Measurements from ENCODE around the gene TEPSIN.

The TEPSIN gene

DNA sequence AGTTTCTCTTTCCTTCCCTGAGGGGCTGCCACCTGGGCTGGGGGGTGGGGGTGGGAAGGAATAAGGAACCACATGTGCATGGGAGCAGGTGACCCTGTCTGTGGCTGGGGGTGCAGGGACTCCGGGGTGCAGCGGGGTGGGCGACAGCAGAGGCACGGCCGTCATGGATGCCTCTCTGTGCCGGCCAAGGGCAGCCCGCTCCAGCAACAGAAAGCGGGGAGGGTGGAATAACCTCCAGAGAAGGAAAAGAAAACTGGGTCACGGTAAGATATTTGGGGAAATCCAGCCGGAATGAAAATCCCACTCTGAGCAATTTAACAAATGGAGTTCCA lies 4.4 kb upstream of the TEPSIN start:
- TF ChIP-seq EGR1 (IDR thresholded peaks at IDR 0.05) (no peak), FOXM1 (IDR thresholded peaks at IDR 0.05; ENCODE audit: borderline replicate concordance, low read depth) (no peak), TAF1 (IDR thresholded peaks at IDR 0.05; ENCODE audit: low read depth) (no peak), NFIC (IDR thresholded peaks at IDR 0.05) (no peak), CREB1 (IDR thresholded peaks at IDR 0.05; ENCODE audit: low read depth) (no peak), CEBPB (IDR thresholded peaks at IDR 0.05) (no peak), TCF12 (IDR thresholded peaks at IDR 0.05; ENCODE audit: low read depth) (no peak)
- TF ChIP-seq, protein P1, sequence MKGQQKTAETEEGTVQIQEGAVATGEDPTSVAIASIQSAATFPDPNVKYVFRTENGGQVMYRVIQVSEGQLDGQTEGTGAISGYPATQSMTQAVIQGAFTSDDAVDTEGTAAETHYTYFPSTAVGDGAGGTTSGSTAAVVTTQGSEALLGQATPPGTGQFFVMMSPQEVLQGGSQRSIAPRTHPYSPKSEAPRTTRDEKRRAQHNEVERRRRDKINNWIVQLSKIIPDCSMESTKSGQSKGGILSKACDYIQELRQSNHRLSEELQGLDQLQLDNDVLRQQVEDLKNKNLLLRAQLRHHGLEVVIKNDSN (IDR thresholded peaks at IDR 0.05), result no peak

DNA sequence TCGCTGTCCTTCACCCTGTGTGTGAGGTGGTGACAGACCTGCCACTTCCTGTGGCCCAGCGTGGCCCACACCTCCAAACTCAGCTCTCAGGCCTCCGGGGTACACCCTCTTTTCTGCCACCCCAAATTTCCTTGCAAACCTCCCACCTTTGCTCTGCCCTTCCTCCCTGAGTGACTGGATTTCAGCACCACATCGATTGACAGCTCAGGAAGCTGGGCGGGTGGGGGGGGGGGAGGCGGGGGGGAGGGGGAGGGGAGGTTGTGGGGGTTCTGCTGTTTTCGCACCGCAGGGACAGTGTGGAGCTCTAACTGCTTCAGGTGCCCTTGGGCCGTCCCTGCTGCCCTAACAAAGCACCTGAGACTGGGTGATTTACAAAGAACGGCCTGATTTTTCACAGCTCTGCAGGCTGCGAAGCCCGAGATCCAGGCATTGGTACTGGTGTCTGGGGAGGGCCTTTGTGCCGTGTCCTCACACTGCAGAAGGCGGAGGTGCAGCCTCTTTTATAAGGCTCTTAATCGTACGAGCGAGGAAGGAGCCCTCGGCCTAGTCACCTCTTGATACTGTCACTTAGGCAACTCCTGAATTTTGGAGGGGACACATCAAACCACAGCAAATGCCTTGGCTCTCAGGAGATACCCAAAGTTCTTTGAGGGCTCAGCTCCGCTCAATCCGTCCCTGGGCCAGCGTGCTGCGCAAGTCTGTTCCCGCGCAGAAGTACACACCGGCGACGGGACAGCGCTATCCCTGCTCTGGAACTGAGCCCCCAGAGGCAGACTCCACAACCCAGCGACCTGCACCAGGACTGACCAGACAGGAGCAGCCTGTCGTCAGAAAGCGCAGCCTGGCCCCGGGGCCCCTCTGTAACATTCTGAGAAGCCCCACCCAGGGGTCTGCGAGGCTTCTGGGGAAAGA lies 3.8 kb upstream of the TEPSIN start:
- TF ChIP-seq, protein P2, sequence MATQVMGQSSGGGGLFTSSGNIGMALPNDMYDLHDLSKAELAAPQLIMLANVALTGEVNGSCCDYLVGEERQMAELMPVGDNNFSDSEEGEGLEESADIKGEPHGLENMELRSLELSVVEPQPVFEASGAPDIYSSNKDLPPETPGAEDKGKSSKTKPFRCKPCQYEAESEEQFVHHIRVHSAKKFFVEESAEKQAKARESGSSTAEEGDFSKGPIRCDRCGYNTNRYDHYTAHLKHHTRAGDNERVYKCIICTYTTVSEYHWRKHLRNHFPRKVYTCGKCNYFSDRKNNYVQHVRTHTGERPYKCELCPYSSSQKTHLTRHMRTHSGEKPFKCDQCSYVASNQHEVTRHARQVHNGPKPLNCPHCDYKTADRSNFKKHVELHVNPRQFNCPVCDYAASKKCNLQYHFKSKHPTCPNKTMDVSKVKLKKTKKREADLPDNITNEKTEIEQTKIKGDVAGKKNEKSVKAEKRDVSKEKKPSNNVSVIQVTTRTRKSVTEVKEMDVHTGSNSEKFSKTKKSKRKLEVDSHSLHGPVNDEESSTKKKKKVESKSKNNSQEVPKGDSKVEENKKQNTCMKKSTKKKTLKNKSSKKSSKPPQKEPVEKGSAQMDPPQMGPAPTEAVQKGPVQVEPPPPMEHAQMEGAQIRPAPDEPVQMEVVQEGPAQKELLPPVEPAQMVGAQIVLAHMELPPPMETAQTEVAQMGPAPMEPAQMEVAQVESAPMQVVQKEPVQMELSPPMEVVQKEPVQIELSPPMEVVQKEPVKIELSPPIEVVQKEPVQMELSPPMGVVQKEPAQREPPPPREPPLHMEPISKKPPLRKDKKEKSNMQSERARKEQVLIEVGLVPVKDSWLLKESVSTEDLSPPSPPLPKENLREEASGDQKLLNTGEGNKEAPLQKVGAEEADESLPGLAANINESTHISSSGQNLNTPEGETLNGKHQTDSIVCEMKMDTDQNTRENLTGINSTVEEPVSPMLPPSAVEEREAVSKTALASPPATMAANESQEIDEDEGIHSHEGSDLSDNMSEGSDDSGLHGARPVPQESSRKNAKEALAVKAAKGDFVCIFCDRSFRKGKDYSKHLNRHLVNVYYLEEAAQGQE (IDR thresholded peaks at IDR 0.05; ENCODE audit: low read depth), result peak; percentile 52; the same call in 1 of the 2 replicates
- no peak for TF ChIP-seq TCF12 (IDR thresholded peaks at IDR 0.05; ENCODE audit: low read depth)

DNA sequence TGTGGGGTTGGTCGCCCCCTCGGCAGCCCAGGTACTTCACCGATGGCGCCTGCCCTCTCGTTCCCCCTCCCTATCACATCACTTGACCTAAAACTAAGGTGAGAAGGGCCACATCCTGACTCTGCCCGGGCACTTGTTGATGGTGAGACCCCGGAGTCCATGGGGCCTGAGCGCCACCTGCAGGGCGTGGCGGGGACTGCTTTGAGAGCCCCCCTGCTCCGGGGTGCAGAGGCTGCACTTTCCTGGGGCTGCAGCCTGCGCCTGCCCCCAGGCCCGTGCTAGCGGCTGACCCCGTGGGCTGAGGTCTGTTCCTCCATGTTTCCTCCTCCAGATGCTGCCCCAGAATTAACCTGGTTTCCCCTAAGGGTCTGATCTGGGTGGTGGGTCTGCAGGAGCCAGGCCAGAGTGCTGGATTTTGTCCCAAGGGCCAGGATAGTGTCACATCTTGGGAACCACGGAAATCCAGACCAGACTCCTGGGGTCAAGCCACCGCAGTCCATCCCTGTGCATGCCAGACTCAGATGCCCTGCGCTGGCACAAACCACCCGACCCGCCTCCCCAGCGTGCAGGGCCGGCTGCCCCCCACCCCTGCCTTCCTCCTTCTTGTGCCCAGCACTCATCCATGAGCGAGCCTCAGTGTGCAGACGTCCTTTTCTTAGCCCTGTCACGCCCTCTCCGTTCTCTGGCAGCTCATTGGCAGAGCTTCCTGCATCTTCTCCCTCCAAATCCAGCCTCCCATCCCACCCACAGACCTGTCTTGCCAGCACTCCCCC lies 3.0 kb upstream of the TEPSIN start:
- TF ChIP-seq EGR1 (IDR thresholded peaks at IDR 0.05) (no peak), CREB1 (IDR thresholded peaks at IDR 0.05; ENCODE audit: low read depth) (no peak), RAD21 (IDR thresholded peaks at IDR 0.05; ENCODE audit: low read depth) (peak; percentile 59; the same call in 1 of the 2 replicates)

DNA sequence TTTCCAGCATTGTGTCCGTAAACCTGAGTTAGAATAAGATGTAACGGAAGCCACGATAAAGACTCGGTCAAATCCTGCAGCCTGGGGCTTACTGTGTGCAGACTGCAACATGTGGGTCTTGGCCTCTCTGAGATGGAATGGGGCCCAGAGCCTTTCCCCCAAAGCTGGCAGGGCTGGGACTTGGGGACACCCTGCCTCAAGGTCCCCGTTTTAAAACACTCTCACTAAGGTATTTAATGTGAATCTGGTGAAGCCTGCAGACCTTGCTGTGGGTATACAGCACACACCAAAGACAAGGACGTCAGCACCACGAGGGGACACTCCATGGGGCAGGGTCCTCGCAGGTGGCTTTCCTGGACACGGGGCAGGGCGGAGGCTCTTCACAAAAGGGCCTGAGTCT lies 2.3 kb upstream of the TEPSIN start:
- TF ChIP-seq CEBPB (IDR thresholded peaks at IDR 0.05), result no peak
- TF ChIP-seq RAD21 (IDR thresholded peaks at IDR 0.05; ENCODE audit: low read depth), result no peak
- TF ChIP-seq, protein P1 (IDR thresholded peaks at IDR 0.05), result no peak
- TF ChIP-seq FOXM1 (IDR thresholded peaks at IDR 0.05; ENCODE audit: borderline replicate concordance, low read depth), result no peak
- TF ChIP-seq, protein P2 (IDR thresholded peaks at IDR 0.05; ENCODE audit: low read depth), result no peak
- TF ChIP-seq EGR1 (IDR thresholded peaks at IDR 0.05), result no peak

DNA sequence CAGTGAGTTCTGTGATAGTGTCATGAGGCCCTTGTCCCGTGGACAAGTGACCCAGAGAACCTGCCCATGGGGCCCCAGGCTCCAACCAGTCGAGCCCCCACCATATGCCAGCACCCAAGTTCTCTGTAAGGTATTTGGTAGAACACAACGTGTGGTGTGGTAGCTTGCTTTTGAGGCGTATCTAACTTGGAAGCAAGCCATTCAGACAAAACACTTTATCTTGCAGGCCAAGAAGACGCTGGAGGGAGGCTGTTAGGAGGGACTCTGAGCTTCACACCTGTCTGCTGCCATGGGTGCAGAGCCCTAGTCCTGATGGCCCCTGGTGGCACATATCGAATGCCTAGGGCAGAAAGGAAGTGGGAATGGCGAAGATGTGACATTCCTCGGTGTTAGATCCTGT lies 1.9 kb upstream of the TEPSIN start:
- no peak for TF ChIP-seq TEAD4 (IDR thresholded peaks at IDR 0.05)
- TF ChIP-seq, protein P2 (IDR thresholded peaks at IDR 0.05; ENCODE audit: low read depth), result no peak
- TF ChIP-seq EP300 (IDR thresholded peaks at IDR 0.05; ENCODE audit: borderline replicate concordance), result no peak
- TF ChIP-seq RAD21 (IDR thresholded peaks at IDR 0.05; ENCODE audit: low read depth), result no peak
- TF ChIP-seq TAF1 (IDR thresholded peaks at IDR 0.05; ENCODE audit: low read depth), result no peak
- TF ChIP-seq CEBPB (IDR thresholded peaks at IDR 0.05), result no peak

Measured in Ishikawa (cell line).